Measurements from ENCODE around the gene RGCC.
"Not testable (repeated sequence)": the region's sequence is repeated elsewhere in the genome, so short reads cannot be mapped to it uniquely, and the experiment has no call there.

RGCC gene

DNA sequence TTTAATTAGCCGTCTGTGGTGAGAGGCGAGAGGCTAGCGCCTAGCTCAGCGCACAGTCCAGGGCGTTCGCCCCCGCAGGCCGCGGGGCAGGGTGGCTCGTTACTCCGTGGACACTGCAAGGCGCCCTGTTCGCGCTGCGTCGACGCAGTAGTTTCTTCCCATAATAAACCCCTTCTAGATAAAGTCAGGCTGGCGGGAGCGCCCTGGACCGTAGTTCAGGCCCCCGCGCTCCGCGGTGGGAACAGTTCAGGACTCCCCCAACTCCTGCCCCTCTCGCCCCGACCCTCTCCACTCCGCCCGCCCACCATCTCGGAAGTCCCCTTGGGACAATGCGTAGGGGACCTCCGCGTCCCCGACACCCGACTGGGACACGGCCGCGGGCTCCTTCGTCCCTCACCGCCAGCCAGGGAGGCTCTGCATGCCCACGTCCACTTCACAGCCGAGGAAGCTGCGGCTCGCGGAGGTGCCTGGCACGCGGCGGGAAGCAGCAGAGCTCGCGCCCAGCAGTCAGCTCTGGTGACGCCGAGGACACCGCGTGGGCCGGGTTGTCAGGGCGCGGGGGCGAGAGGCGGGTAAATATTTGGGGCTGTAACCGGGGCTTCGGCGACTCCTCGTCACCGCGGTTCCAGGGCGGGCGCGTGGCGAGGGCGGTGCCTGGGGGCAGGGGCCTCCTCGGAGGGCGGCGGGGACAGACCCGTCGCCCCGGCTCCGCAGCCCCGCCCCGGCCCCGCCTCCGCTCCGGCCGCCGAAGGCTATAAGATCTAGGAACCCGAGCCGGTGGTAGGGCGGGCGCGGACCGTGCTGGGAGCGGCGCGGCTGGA lies at the start of gene RGCC:
TSS of gene RGCC (plus strand) at position 783 of the 821 bp plus-strand sequence. CDS start 158 bp downstream, outside the sequence.
- peak; percentile 29 for DNase-seq (ENCODE audit: low spot score)

- DNase-seq (ENCODE audit: low spot score) = no peak
These were observed 49.2 kb upstream of the RGCC start for GRCh38 chr13:41408121-41408520.

GRCh38 chr13:41408746-41409145 lies 48.6 kb upstream of the RGCC start:
- no peak for DNase-seq (ENCODE audit: low spot score)

GRCh38 chr13:41409611-41410010 lies 47.7 kb upstream of the RGCC start:
- no peak for DNase-seq (ENCODE audit: low spot score)

GRCh38 chr13:41411060-41411459 lies 46.3 kb upstream of the RGCC start:
- DNase-seq (ENCODE audit: low spot score) = no peak

- peak; percentile 22 for DNase-seq (ENCODE audit: low spot score)
These were observed 45.8 kb upstream of the RGCC start for GRCh38 chr13:41411522-41411921.

DNA sequence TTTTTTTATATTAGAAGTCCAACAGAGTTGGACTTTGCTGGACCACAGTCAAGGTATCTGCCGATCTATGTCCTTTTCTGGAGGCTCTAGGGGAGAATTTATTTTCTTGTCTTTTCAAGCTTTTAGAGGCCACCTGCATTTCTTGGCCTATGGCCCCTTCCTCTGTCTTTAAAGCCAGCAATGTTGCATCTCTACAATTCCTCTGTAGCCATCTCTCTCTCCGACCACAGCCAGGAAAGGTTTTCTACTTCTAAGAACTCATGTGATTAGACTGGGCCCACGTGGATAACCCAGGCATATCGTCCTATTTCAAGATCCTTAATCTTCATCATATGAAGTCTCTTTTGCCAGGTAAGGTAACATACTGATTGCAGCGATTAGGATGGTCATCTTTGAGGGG lies 43.5 kb upstream of the RGCC start:
- no peak for DNase-seq (ENCODE audit: low spot score)

- DNase-seq (ENCODE audit: low spot score) = no peak
These were observed 41.1 kb upstream of the RGCC start for GRCh38 chr13:41416276-41416675.

- no peak for DNase-seq (ENCODE audit: low spot score)
These were observed 39.3 kb upstream of the RGCC start for GRCh38 chr13:41418027-41418426.

DNA sequence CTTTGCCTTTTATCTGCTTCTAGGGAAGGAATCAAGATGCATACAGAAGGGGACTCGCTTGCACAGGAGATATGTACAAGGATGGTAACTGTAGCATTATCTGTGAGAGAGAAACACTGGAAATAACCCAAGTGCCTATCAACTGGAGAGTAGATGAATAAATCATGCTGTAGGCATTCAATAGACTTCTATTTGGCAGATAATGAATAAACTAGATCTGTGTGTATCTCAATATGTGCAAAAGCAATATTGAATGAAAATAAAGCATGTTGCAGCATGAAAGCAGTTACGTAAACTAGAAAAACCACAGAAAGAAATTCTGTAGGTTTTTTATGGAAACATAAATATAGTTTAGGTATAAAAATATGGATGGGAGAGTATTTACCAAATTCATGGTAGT lies 38.6 kb upstream of the RGCC start:
- DNase-seq (ENCODE audit: low spot score) = no peak

DNA sequence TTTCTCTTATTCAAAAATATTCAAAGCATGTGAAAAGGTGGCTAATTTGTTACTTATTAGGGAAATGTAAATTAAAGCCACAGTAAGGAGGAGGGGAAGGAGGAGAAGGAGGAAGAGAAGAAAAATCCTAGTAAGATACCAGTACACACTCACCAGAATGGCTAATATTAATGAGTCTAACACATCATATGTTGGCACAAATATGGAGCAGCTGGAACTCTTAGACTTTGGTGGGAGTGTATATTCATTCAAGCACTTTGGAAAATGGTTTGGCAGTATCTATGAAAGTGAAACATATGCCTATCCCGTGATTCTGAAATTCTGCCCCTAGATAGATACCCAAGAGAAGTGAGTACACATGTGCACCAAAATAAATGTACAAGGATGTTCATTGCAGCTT lies 38.1 kb upstream of the RGCC start:
- DNase-seq (ENCODE audit: low spot score) = no peak

DNA sequence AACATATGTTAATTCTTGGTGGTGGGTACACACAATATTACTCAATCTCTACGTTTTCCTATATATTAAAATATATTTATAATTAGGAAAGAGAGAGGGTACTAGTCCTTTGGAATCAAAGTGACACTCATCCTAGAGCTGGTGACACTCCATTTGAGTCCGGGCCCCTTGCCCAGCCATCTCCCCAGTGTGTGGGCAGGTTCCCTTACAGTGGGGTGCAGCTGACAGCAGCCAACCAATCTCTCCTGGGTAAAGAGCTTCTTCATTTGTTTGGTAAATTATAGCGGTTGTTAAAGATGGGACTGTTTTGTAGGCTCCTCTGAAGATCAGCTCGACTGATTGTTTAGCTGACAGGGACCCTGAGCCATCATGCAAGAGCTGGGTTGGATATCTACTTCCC lies 37.2 kb upstream of the RGCC start:
- no peak for DNase-seq (ENCODE audit: low spot score)

GRCh38 chr13:41421330-41421729 lies 36.0 kb upstream of the RGCC start:
- not testable (repeated sequence) for DNase-seq (ENCODE audit: low spot score)

DNA sequence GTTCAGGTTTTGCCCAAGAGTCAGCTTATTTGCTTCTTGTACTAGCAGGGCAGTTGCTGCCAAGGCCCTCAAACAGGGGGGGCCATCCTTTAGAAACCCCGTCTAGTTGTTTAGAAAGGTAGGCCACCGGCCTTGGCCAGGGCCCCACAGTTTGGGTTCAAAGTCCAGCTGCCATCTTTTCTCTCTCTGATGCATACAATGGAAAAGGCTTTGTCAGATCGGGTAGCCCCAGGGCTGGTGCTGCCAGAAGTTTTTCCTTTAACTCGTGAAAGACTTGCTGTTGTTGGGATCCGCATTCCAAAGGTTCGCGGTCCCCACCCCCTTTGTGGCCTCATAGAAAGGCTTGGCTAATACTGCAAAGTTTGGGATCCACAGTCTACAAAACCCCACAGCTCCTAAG lies 35.4 kb upstream of the RGCC start:
- not testable (repeated sequence) for DNase-seq (ENCODE audit: low spot score)

DNA sequence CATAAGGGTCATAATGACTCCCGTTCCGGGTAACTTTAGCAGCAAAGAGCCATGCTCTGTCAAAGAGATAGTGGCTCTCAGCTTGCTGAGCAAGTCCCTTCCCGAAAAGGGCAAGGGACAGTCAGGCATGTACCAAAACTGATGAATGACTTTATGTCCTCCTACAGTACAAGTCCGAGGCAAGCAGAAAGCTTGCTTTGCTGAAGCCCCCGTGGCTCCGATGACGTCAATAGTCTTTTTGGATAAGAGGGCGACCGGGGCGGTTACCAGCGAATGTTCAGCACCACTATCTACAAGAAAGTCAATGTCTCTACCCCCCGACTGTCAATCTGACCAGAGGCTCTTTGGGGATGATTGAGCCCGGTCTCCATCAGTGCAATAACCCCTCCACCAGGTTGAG lies 34.1 kb upstream of the RGCC start:
- DNase-seq (ENCODE audit: low spot score) = not testable (repeated sequence)

DNA sequence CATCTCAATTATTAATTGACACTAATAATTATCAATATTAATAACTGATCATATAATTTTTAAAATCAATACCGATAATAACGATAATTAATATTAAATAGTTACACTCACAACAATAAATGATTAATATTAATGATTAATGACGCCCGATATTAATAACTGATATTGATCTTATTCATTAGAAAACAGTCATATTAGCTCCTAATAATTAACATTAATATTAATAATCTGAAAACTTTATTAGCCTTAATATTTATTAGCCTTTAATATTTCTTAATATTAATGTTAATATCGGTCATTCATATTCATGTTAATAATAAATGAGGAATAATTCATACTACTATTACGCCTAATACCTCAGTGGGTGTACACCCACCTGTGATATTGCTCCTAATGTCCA lies 32.7 kb upstream of the RGCC start:
- not testable (repeated sequence) for DNase-seq (ENCODE audit: low spot score)

- no peak for DNase-seq (ENCODE audit: low spot score)
These were observed 31.3 kb upstream of the RGCC start for GRCh38 chr13:41426047-41426446.

- no peak for DNase-seq (ENCODE audit: low spot score)
These were observed 29.7 kb upstream of the RGCC start for GRCh38 chr13:41427666-41428065.

DNA sequence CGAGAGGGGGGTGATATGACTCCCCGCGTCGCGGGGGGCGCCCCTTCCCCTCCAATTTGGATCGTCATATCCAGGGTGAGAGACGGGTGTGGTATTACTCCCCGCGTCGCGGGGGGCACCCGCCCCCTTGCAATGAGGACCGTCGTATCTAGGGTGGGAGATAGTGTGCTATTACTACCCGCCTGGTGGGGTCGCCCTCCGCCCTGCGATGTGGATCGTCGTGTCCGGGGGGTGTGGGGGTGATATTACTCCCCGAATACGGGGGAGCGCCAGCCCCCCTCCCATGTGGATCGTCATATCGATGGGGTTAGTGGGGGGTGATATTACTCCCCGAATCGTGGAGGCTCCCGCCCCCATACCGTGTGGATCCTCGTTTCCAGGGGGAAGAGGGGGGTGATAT lies 29.2 kb upstream of the RGCC start:
- no peak for DNase-seq (ENCODE audit: low spot score)

DNA sequence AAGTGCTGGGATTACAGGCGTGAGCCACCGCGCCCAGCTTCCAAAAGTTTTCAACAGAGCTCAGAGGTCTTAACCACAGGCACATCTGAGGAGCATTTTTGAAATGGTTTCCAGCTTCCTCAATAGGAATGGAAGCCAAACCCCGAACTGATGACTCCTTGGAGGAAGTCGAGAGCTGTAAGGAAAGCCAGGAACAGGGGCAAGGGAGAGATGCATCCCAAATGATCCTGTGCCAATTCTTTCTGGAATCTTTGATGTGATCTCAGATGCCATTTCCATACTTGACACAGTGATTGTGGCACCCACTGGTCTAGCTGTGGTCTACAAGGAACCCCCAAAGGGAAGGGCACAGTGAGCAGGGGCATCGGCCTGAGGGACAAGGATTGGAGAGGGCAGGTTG lies 23.3 kb upstream of the RGCC start:
- DNase-seq (ENCODE audit: low spot score) = not testable (repeated sequence)

DNA sequence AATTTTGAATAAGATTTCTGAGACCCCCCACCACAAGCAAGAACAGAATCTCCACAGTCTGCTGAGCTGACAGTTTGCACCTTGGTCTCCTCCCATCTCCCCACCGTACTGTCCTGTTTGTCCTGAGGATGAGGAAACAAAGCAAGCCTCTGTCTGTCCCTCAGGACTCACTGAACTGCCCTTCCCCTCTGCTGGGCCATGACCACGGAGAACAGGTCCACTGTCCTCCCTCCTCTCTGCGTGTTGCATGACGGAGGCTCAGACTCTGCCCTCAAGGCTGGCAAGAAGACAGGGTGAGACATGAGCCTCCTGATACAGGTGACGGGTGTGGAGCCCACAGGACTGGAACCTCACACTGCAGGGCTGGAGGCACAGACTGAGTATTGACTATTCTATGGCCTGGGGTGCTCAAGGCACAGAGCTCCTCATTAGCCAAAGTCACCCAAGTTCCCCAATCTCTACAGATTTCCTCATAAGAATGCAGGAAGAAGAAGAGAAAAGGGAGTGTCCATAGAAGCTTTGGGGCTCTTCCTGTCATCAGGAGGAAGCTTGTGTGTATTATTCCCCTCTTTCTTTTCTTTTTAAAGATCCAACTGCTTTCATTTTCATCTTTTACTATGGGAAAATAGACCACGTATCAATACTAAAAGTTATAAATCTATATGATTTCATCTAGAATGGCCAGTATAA lies 22.4 kb upstream of the RGCC start:
- DNase-seq (ENCODE audit: low spot score) = no peak

DNA sequence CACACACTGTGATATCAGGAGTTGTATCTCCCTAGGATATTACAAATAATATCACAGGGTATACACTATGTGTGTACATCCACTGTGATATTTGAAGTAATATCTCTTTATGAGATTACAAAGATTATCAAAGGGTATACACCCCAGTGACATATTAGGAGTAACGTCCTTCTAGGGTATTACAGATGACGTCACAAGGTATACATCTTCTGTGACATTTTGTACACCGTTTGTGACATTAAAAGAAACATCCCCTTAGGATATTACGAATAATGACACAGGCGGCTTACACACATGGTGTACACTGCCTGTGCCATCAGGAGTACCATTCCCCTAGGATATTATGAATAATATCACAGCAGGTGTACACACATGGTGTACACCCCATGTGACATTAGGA lies 13.4 kb upstream of the RGCC start:
- DNase-seq (ENCODE audit: low spot score) = no peak

DNA sequence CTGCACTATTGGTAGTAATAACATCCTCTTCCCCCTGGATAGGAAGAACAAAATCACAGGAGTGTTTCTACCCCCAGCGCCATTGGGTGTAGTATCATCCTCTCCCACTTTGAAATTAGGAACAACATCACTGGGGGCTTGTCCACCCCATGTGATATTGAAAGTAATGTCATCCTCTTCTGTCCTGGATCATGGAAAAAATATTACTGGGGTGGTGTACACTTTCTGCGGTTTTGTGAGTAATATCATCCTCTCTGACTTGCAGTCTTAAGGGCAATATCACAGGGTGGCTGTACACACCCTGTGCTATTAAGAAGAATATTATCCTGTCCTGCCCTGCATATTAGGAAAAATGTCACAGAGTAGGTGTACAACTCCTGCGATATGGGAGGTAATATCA lies 4.9 kb upstream of the RGCC start:
- no peak for DNase-seq (ENCODE audit: low spot score)

- DNase-seq (ENCODE audit: low spot score) = no peak
These were observed 3.7 kb upstream of the RGCC start for GRCh38 chr13:41453620-41454019.
